ENCODE measurements around the gene CREB3. TPM values are rescaled to one million over a fixed set of nuclear protein-coding genes. Genes with fewer than 3 reads are reported as not detected.

The CREB3 gene
- polyA plus RNA-seq (2013, experiment 1 of 2), result 45.6 TPM
- 45.1 TPM for polyA plus RNA-seq (2013, experiment 2 of 2)

- peaks cover 18 to 42% of the 10 kb centered on the region in 2 experiments for H3K36me3 ChIP-seq (ENCODE audit: control insufficient read depth in 1 of 2, insufficient read depth in 2 of 2, low read depth in 1 of 2, low read length in 2 of 2)
- peak within 1 kb of the TSS; percentile 97 for H3K9ac ChIP-seq (ENCODE audit: low read length)
- peak within 1 kb of the TSS; percentile 65 to 73 for H2BK12ac ChIP-seq (ENCODE audit: low read length in 2 of 2)
- peak within 1 kb of the TSS; percentile 78 to 91 for H3K4me3 ChIP-seq (ENCODE audit: insufficient read depth in 1 of 2, low read depth in 1 of 2, low read length in 2 of 2)
- H3K9me3 ChIP-seq (ENCODE audit: control insufficient read depth, low read length), result no peaks in the 10 kb centered on the region
- peaks cover 5% of the 10 kb centered on the region for H3K79me1 ChIP-seq (replicated peaks; ENCODE audit: low read length, poor library complexity, severe bottlenecking)
- DNase-seq, result peak; percentile 100
- peak within 1 kb of the TSS; percentile 94 for H2BK120ac ChIP-seq (ENCODE audit: low read depth, low read length)
- peak within 1 kb of the TSS; percentile 33 for H2BK5ac ChIP-seq (ENCODE audit: low read depth, low read length, poor library complexity, severe bottlenecking)
- peak within 1 kb of the TSS; percentile 76 to 98 for H3K18ac ChIP-seq (ENCODE audit: low read depth in 1 of 2, low read length in 2 of 2)
- peak within 1 kb of the TSS; percentile 94 for H4K8ac ChIP-seq (ENCODE audit: low read length)
- under 1% methylated on average over 48 of the region's 49 CpGs for WGBS
- peak within 1 kb of the TSS; percentile 27 to 46 for H3K23ac ChIP-seq (ENCODE audit: low read length in 2 of 2)
- H3K4me1 ChIP-seq (ENCODE audit: control insufficient read depth, insufficient read depth, low read depth, low read length), result peaks cover 17% of the 10 kb centered on the region
- peak within 1 kb of the TSS; percentile 99 for H4K91ac ChIP-seq (ENCODE audit: low read length)
- no peaks in the 10 kb centered on the region for H3K27me3 ChIP-seq (ENCODE audit: control insufficient read depth in 1 of 2, insufficient read depth in 1 of 2, low read length in 2 of 2)
- H3K14ac ChIP-seq (ENCODE audit: low read length in 2 of 2), result peak within 1 kb of the TSS; percentile 45 to 90
- peak within 1 kb of the TSS; percentile 43 for H2AFZ ChIP-seq (ENCODE audit: low read depth, low read length)
- H3K4me2 ChIP-seq (ENCODE audit: low read length, poor library complexity, severe bottlenecking), result peak within 1 kb of the TSS; percentile 77
- H2BK15ac ChIP-seq (ENCODE audit: low read depth, poor library complexity, severe bottlenecking), result peak within 1 kb of the TSS; percentile 64
- H3K4ac ChIP-seq (ENCODE audit: low read depth in 1 of 2, low read length in 2 of 2), result peak within 1 kb of the TSS; percentile 76 to 89
- peak within 1 kb of the TSS; percentile 79 for H2AK5ac ChIP-seq (ENCODE audit: low read length, severe bottlenecking)
- peak within 1 kb of the TSS; percentile 91 for H3K27ac ChIP-seq (ENCODE audit: low read length, poor library complexity, severe bottlenecking)
Observed at GRCh38 chr9:35732185-35732799, at the start of gene CREB3, which contains the start of gene TLN1. TSS of gene CREB3 (plus strand) at chr9:35732666. CDS start at chr9:35732773, 107 bp downstream. TSS of gene TLN1 (minus strand) at chr9:35732195. CDS start at chr9:35725694, 6,501 bp downstream.

- Histone ChIP-seq H4K91ac (ENCODE audit: low read length) (no peak overlapping the region), H3K9me3 (ENCODE audit: control insufficient read depth, low read length) (no peaks in the 10 kb centered on the region), H2AFZ (ENCODE audit: low read depth, low read length) (no peak overlapping the region), H4K8ac (ENCODE audit: low read length) (no peak overlapping the region), H2BK12ac (ENCODE audit: low read length in 2 of 2) (no peak overlapping the region), H3K23ac (ENCODE audit: low read length in 2 of 2) (no peak overlapping the region), H3K27me3 (ENCODE audit: control insufficient read depth in 1 of 2, insufficient read depth in 1 of 2, low read length in 2 of 2) (no peaks in the 10 kb centered on the region), H2BK15ac (ENCODE audit: low read depth, poor library complexity, severe bottlenecking) (no peak overlapping the region), H3K14ac (ENCODE audit: low read length in 2 of 2) (no peak overlapping the region), H3K4me1 (ENCODE audit: control insufficient read depth, insufficient read depth, low read depth, low read length) (peaks cover 43% of the 10 kb centered on the region), H3K27ac (ENCODE audit: low read length, poor library complexity, severe bottlenecking) (no peak overlapping the region), H2BK120ac (ENCODE audit: low read depth, low read length) (no peak overlapping the region), H3K4me3 (ENCODE audit: insufficient read depth in 1 of 2, low read depth in 1 of 2, low read length in 2 of 2) (no peak overlapping the region), H3K18ac (ENCODE audit: low read depth in 1 of 2, low read length in 2 of 2) (no peak overlapping the region), H2AK5ac (ENCODE audit: low read length, severe bottlenecking) (no peak overlapping the region), H3K4ac (ENCODE audit: low read depth in 1 of 2, low read length in 2 of 2) (no peak overlapping the region), H3K79me1 (replicated peaks; ENCODE audit: low read length, poor library complexity, severe bottlenecking) (peaks cover 5% of the 10 kb centered on the region), H3K9ac (ENCODE audit: low read length) (no peak overlapping the region), H3K36me3 (ENCODE audit: control insufficient read depth in 1 of 2, insufficient read depth in 2 of 2, low read depth in 1 of 2, low read length in 2 of 2) (peaks cover 70 to 71% of the 10 kb centered on the region in 2 experiments), H3K4me2 (ENCODE audit: low read length, poor library complexity, severe bottlenecking) (no peak overlapping the region), H2BK5ac (ENCODE audit: low read depth, low read length, poor library complexity, severe bottlenecking) (no peak overlapping the region)
- DNase-seq, result no peak
- 90% methylated on average over 1 of the region's 2 CpGs for WGBS
Observed at GRCh38 chr9:35683323-35683722, 49.1 kb upstream of the CREB3 start.

GRCh38 chr9:35684921-35685320 lies 47.5 kb upstream of the CREB3 start:
- no peak overlapping the region for H3K18ac ChIP-seq (ENCODE audit: low read depth in 1 of 2, low read length in 2 of 2)
- no peak overlapping the region for H2BK120ac ChIP-seq (ENCODE audit: low read depth, low read length)
- H3K9me3 ChIP-seq (ENCODE audit: control insufficient read depth, low read length), result no peaks in the 10 kb centered on the region
- no peak overlapping the region for H3K9ac ChIP-seq (ENCODE audit: low read length)
- H3K4me3 ChIP-seq (ENCODE audit: insufficient read depth in 1 of 2, low read depth in 1 of 2, low read length in 2 of 2), result no peak overlapping the region
- H2BK12ac ChIP-seq (ENCODE audit: low read length in 2 of 2), result no peak overlapping the region
- no peak overlapping the region for H3K23ac ChIP-seq (ENCODE audit: low read length in 2 of 2)
- H3K27me3 ChIP-seq (ENCODE audit: control insufficient read depth in 1 of 2, insufficient read depth in 1 of 2, low read length in 2 of 2), result no peaks in the 10 kb centered on the region
- no peak overlapping the region for H4K8ac ChIP-seq (ENCODE audit: low read length)
- peaks cover 46% of the 10 kb centered on the region for H3K4me1 ChIP-seq (ENCODE audit: control insufficient read depth, insufficient read depth, low read depth, low read length)
- no peak overlapping the region for H3K14ac ChIP-seq (ENCODE audit: low read length in 2 of 2)
- no peak overlapping the region for H2BK15ac ChIP-seq (ENCODE audit: low read depth, poor library complexity, severe bottlenecking)
- no peak overlapping the region for H2AFZ ChIP-seq (ENCODE audit: low read depth, low read length)
- H3K36me3 ChIP-seq (ENCODE audit: control insufficient read depth in 1 of 2, insufficient read depth in 2 of 2, low read depth in 1 of 2, low read length in 2 of 2), result peaks cover 71 to 72% of the 10 kb centered on the region in 2 experiments
- H2BK5ac ChIP-seq (ENCODE audit: low read depth, low read length, poor library complexity, severe bottlenecking), result no peak overlapping the region
- no peak overlapping the region for H2AK5ac ChIP-seq (ENCODE audit: low read length, severe bottlenecking)
- no peak for DNase-seq
- 96% methylated on average over 10 of the region's 10 CpGs for whole genome bisulfite sequencing
- H4K91ac ChIP-seq (ENCODE audit: low read length), result no peak overlapping the region
- H3K4ac ChIP-seq (ENCODE audit: low read depth in 1 of 2, low read length in 2 of 2), result no peak overlapping the region
- peaks cover 5% of the 10 kb centered on the region for H3K79me1 ChIP-seq (replicated peaks; ENCODE audit: low read length, poor library complexity, severe bottlenecking)
- H3K4me2 ChIP-seq (ENCODE audit: low read length, poor library complexity, severe bottlenecking), result no peak overlapping the region
- H3K27ac ChIP-seq (ENCODE audit: low read length, poor library complexity, severe bottlenecking), result no peak overlapping the region

GRCh38 chr9:35685506-35685905 lies 47.0 kb upstream of the CREB3 start:
- Histone ChIP-seq H3K36me3 (ENCODE audit: control insufficient read depth in 1 of 2, insufficient read depth in 2 of 2, low read depth in 1 of 2, low read length in 2 of 2) (peaks cover 70 to 72% of the 10 kb centered on the region in 2 experiments), H3K27me3 (ENCODE audit: control insufficient read depth in 1 of 2, insufficient read depth in 1 of 2, low read length in 2 of 2) (no peaks in the 10 kb centered on the region), H3K4me1 (ENCODE audit: control insufficient read depth, insufficient read depth, low read depth, low read length) (peaks cover 46% of the 10 kb centered on the region), H3K4me3 (ENCODE audit: insufficient read depth in 1 of 2, low read depth in 1 of 2, low read length in 2 of 2) (no peak overlapping the region), H3K14ac (ENCODE audit: low read length in 2 of 2) (no peak overlapping the region), H2AFZ (ENCODE audit: low read depth, low read length) (no peak overlapping the region), H2BK15ac (ENCODE audit: low read depth, poor library complexity, severe bottlenecking) (no peak overlapping the region), H3K4ac (ENCODE audit: low read depth in 1 of 2, low read length in 2 of 2) (no peak overlapping the region), H3K9ac (ENCODE audit: low read length) (no peak overlapping the region), H3K27ac (ENCODE audit: low read length, poor library complexity, severe bottlenecking) (no peak overlapping the region), H3K4me2 (ENCODE audit: low read length, poor library complexity, severe bottlenecking) (no peak overlapping the region), H2AK5ac (ENCODE audit: low read length, severe bottlenecking) (no peak overlapping the region), H3K9me3 (ENCODE audit: control insufficient read depth, low read length) (no peaks in the 10 kb centered on the region), H4K8ac (ENCODE audit: low read length) (no peak overlapping the region), H2BK12ac (ENCODE audit: low read length in 2 of 2) (no peak overlapping the region), H2BK120ac (ENCODE audit: low read depth, low read length) (no peak overlapping the region), H4K91ac (ENCODE audit: low read length) (no peak overlapping the region), H3K23ac (ENCODE audit: low read length in 2 of 2) (no peak overlapping the region), H2BK5ac (ENCODE audit: low read depth, low read length, poor library complexity, severe bottlenecking) (no peak overlapping the region), H3K79me1 (replicated peaks; ENCODE audit: low read length, poor library complexity, severe bottlenecking) (peaks cover 5% of the 10 kb centered on the region), H3K18ac (ENCODE audit: low read depth in 1 of 2, low read length in 2 of 2) (no peak overlapping the region)
- DNase-seq, result no peak
- WGBS, result 91% methylated on average over 12 of the region's 13 CpGs
